ENCODE measurements around the gene ACOT7.

DNA sequence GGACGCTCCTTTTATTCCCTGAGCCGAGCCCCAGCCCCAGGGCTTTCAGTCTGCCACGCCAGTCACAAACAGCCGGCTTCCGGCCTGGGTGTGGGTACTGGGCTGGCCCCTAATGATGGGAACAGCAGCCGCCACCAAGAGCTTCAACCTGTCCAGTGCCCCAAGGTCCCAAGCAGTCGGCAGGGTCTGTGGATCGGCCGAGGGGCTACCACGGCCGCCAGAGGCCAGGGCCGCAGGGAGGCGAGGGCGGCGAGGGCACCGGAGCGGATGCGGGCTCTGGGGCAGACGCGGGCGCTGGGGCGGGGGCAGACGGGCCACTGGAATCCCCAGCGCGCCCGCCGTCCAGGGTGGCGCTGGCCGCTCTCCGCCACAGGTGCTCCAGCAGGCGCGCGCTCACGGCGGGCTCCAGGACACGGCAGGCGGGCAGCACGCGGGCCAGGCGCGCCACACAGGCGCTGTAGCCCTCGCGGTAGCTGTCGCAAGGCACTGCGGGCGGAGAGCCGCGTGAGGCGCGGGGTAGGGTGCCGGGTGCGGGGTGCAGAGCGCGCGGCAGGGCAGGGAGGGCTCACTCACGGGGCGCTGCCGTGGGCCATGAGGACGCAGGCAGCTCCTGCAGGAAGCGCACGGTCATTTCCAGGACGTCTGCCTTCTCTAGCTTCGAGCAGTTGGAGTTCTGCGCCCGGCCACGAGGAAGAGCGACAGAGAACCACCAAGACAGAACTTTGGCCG is 25.3 kb upstream of the ACOT7 start:
- TF ChIP-seq, protein P1, sequence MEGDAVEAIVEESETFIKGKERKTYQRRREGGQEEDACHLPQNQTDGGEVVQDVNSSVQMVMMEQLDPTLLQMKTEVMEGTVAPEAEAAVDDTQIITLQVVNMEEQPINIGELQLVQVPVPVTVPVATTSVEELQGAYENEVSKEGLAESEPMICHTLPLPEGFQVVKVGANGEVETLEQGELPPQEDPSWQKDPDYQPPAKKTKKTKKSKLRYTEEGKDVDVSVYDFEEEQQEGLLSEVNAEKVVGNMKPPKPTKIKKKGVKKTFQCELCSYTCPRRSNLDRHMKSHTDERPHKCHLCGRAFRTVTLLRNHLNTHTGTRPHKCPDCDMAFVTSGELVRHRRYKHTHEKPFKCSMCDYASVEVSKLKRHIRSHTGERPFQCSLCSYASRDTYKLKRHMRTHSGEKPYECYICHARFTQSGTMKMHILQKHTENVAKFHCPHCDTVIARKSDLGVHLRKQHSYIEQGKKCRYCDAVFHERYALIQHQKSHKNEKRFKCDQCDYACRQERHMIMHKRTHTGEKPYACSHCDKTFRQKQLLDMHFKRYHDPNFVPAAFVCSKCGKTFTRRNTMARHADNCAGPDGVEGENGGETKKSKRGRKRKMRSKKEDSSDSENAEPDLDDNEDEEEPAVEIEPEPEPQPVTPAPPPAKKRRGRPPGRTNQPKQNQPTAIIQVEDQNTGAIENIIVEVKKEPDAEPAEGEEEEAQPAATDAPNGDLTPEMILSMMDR (IDR thresholded peaks at IDR 0.05) = no peak
- no peak for TF ChIP-seq EZH2 (IDR thresholded peaks at IDR 0.05; ENCODE audit: borderline replicate concordance, insufficient read depth, low read depth, low read length, poor library complexity, severe bottlenecking)
